Mammary epithelial cell (primary cell): Measurements from ENCODE around the gene OR6P1.

Source experiments
- EZH2 ChIP-seq: IDR thresholded peaks from 2 replicates; pipeline ENCODE4 v1.6.1; 2012; ENCODE audit warnings: low read length, inconsistent platforms, borderline replicate concordance
- TF ChIP-seq, protein P1 (sequence below), 2 donors: IDR thresholded peaks in 1 of 2; conservative IDR thresholded peaks in 1 of 2; 2 replicates each; pipeline ENCODE4 v1.5.1; 2011 to 2012; ENCODE audit warnings: inconsistent platforms in 2 of 2, low read length in 2 of 2, mild to moderate bottlenecking in 2 of 2, control low read depth in 1 of 2, low read depth in 1 of 2; ENCODE audit not compliant: insufficient read depth in 1 of 2; ENCODE audit errors: extremely low read depth in 1 of 2

- TF ChIP-seq, protein P1, sequence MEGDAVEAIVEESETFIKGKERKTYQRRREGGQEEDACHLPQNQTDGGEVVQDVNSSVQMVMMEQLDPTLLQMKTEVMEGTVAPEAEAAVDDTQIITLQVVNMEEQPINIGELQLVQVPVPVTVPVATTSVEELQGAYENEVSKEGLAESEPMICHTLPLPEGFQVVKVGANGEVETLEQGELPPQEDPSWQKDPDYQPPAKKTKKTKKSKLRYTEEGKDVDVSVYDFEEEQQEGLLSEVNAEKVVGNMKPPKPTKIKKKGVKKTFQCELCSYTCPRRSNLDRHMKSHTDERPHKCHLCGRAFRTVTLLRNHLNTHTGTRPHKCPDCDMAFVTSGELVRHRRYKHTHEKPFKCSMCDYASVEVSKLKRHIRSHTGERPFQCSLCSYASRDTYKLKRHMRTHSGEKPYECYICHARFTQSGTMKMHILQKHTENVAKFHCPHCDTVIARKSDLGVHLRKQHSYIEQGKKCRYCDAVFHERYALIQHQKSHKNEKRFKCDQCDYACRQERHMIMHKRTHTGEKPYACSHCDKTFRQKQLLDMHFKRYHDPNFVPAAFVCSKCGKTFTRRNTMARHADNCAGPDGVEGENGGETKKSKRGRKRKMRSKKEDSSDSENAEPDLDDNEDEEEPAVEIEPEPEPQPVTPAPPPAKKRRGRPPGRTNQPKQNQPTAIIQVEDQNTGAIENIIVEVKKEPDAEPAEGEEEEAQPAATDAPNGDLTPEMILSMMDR (conservative IDR thresholded peaks at IDR 0.05 in 1 of 2, IDR thresholded peaks at IDR 0.05 in 1 of 2; ENCODE audit: extremely low read depth in 1 of 2, insufficient read depth in 1 of 2, low read depth in 1 of 2, low read length in 2 of 2): no peak
- no peak for TF ChIP-seq EZH2
These were observed 5.8 kb downstream of the OR6P1 start for GRCh38 chr1:158564608-158565007.
